ENCODE data around the gene SLC22A14. TPM values are rescaled to one million over a fixed set of nuclear protein-coding genes. Genes with fewer than 3 reads are reported as not detected.
A peak's percentile ranks its signal among the peaks of the same experiment; 100 is the strongest.

SLC22A14 gene
- total RNA-seq (2021; ENCODE audit: unreplicated experiment) = 0.22 TPM
- 0.06 and 0.10 TPM in 2 replicates for polyA plus RNA-seq (2012)
- percentile 38 among the genes with signal in this experiment for Bru-seq, nascent RNA
- percentile 56 among the genes with signal in this experiment for BruChase-seq, experiment 1, labeled RNA remaining after a 6-hour chase
- percentile 46 among the genes with signal in this experiment for BruChase-seq, experiment 2, labeled RNA remaining after a 2-hour chase
- long read RNA-seq = 0 reads

- ChIA-PET POLR2A (no interaction called here), RAD21 (ENCODE audit: low non-redundant PET in 1 of 2, low total read pairs in 2 of 2, uncharacterized antibody in 2 of 2, unreplicated experiment in 2 of 2) (no interaction called here), CTCF (interaction anchor here (0.8 kb wide), 1 partner anchor 164 kb away, joined by 3 read pairs; no protein-coding TSS in a partner anchor)
- H4K20me1 ChIP-seq (ENCODE audit: insufficient read depth) = no peaks in the 10 kb centered on the region
- no peak within 1 kb of the TSS for H3K9ac ChIP-seq (ENCODE audit: low read length)
- H3K9me2 ChIP-seq (ENCODE audit: insufficient read depth) = no peaks in the 10 kb centered on the region
- no peaks in the 10 kb centered on the region for H3K27me3 ChIP-seq (ENCODE audit: insufficient read depth, low read length)
- TF ChIP-seq SRF (IDR thresholded peaks at IDR 0.05; ENCODE audit: low read depth) = no peak
- TF ChIP-seq TCF7L2 (IDR thresholded peaks at IDR 0.05; ENCODE audit: borderline replicate concordance, extremely low read depth, insufficient read depth, insufficient read length) = no peak
- TF ChIP-seq CEBPB (IDR thresholded peaks at IDR 0.05; ENCODE audit: low read depth) = no peak
- no peak for TF ChIP-seq EZH2 (IDR thresholded peaks at IDR 0.05)
- no peak for TF ChIP-seq ELF1 (IDR thresholded peaks at IDR 0.05; ENCODE audit: borderline replicate concordance, low read depth)
- no peak for TF ChIP-seq ZNF274 (IDR thresholded peaks at IDR 0.05; ENCODE audit: low read depth, low read length)
- no peak for TF ChIP-seq SP1 (IDR thresholded peaks at IDR 0.05; ENCODE audit: low read depth)
- no peak for TF ChIP-seq ATF3 (IDR thresholded peaks at IDR 0.05)
- no peak for TF ChIP-seq CBX3 (IDR thresholded peaks at IDR 0.05; ENCODE audit: low read depth)
- TF ChIP-seq YY1 (IDR thresholded peaks at IDR 0.05; ENCODE audit: extremely low read depth, insufficient replicate concordance, low read depth, low read length) = no peak
- peak; percentile 17 to 33 (median 26); a peak in 3 of 6 replicates for TF ChIP-seq CTCF (IDR thresholded peaks at IDR 0.05 in 2 of 3, conservative IDR thresholded peaks at IDR 0.05 in 1 of 3; ENCODE audit: borderline replicate concordance in 1 of 3, insufficient read depth in 1 of 3, low read depth in 2 of 3, low read length in 2 of 3)
- no peak for TF ChIP-seq EZH2phosphoT487 (IDR thresholded peaks at IDR 0.05; ENCODE audit: borderline replicate concordance)
- TF ChIP-seq RAD21 (IDR thresholded peaks at IDR 0.05; ENCODE audit: low read depth) = peak; percentile 39
- TF ChIP-seq ZFX (IDR thresholded peaks at IDR 0.05) = no peak
- H3K4me2 ChIP-seq (ENCODE audit: low read length) = no peak within 1 kb of the TSS
- H3K9me3 ChIP-seq (ENCODE audit: control insufficient read depth in 1 of 2, insufficient read depth in 1 of 2, low read depth in 1 of 2, low read length in 2 of 2) = no peaks in the 10 kb centered on the region
- BruUV-seq (replicated peaks) = no TSS peak
- no peaks in the 10 kb centered on the region for H3K36me3 ChIP-seq (ENCODE audit: control insufficient read depth in 1 of 2, insufficient read depth in 2 of 2, low read length in 2 of 2)
- H3K27ac ChIP-seq (ENCODE audit: low read depth, low read length) = no peak within 1 kb of the TSS
- DNase-seq (ENCODE audit: low read depth, low spot score) (no peak), ATAC-seq (peak; percentile 65)
- intact Hi-C loops (cut with micrococcal nuclease) = no loop called here
- H2AFZ ChIP-seq (ENCODE audit: low read depth, low read length, poor library complexity, severe bottlenecking) = no peak within 1 kb of the TSS
- H3K4me1 ChIP-seq (ENCODE audit: control insufficient read depth in 1 of 2, insufficient read depth in 2 of 2, low read length in 2 of 2) = no peaks in the 10 kb centered on the region
- no peaks in the 10 kb centered on the region for H3K79me2 ChIP-seq (ENCODE audit: insufficient read depth, low read length)
- no peak within 1 kb of the TSS for H3K4me3 ChIP-seq (replicated peaks in 1 of 2; ENCODE audit: low read depth in 1 of 2, low read length in 2 of 2)
These were observed at the start of gene SLC22A14 for GRCh38 chr3:38281895-38282686. SLC22A14 (plus strand) TSS chr3:38282294; CDS start chr3:38306027, 23,733 bp downstream.
